ENCODE data around the gene TJP1.
"Not testable (repeated sequence)": the region's sequence is repeated elsewhere in the genome, so short reads cannot be mapped to it uniquely, and the experiment has no call there.

TJP1 gene

GRCh38 chr15:29685156-29686078, 136.9 kb downstream of the TJP1 start:
- no peak for DNase-seq (ENCODE audit: extremely low read depth in 1 of 2, low read depth in 1 of 2)

DNA sequence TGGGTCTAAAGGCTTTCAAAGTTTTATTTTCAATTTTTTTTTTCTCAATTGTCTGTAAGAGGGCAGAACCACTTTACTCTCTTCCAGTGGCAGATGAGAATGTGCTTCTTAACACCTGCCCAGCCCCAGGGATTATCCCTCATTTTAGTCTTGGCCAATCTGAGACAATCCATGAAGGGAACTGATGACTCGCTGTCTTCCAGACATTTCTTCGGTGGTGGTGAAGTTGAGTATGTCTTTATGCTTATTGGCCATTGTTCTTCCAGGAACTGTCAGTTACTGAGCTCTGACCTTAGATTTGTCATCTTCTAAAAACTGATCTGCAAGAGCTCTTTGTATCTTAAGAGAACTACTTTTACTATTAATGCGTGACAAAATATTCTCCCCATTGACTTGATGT, 139.5 kb downstream of the TJP1 start:
- no peak for DNase-seq (ENCODE audit: extremely low read depth in 1 of 2, low read depth in 1 of 2)

- DNase-seq (ENCODE audit: extremely low read depth in 1 of 2, low read depth in 1 of 2): no peak
These were observed 139.9 kb downstream of the TJP1 start for GRCh38 chr15:29682361-29682760.

DNA sequence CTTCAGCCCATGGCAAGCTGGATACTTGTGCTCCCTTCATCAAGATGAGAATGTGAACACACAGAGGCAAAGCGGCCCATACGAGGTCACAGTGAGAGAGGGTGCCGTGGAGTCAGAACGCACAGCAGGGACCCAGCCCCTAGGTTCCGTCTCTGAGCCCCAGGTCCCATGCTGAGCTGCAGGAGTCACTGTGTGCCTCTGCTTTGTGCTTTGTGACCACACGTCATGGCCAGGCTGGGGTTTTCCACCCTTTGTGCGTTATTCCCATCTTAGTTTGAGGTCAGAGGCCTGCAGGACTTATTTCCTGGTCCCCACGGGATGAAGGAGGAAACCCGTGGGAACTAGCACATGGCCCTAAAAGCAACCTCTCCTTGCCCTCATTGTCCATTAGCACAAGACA, 140.3 kb downstream of the TJP1 start:
- DNase-seq (ENCODE audit: extremely low read depth in 1 of 2, low read depth in 1 of 2): no peak

- no peak for DNase-seq (ENCODE audit: extremely low read depth in 1 of 2, low read depth in 1 of 2)
These were observed 141.0 kb downstream of the TJP1 start for GRCh38 chr15:29681166-29681845.

DNA sequence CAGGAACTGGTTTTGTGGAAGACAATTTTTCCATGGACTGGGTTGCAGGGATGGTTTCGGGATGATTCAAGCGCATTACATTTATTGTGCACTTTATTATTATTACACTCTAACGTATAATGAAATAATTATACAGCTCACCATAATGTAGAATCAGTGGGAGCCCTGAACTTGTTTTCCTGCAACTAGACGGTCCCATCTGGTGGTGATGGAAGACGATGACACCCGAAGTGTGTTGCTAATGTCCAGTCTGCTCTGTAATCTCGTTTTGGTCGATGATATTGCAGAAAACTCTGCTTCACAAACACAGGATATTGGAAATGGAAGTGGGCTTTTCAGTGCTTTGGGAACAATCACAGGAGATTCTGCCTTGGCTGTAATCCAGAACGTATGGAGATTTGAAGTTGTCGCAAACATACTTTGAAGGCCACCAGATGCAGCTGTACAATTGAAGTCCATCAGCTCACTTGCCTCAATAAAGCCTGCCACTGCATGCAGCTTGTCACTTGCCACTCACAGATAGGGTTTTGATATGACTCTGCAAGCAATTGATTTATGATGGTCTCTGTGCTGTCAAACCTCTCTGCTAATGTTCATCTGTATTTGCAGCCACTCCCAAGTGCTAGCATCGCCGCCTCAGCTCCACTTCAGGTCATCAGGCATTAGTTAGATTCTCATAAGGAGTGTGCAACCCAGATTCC, 141.7 kb downstream of the TJP1 start:
- no peak for DNase-seq (ENCODE audit: extremely low read depth in 1 of 2, low read depth in 1 of 2)

DNA sequence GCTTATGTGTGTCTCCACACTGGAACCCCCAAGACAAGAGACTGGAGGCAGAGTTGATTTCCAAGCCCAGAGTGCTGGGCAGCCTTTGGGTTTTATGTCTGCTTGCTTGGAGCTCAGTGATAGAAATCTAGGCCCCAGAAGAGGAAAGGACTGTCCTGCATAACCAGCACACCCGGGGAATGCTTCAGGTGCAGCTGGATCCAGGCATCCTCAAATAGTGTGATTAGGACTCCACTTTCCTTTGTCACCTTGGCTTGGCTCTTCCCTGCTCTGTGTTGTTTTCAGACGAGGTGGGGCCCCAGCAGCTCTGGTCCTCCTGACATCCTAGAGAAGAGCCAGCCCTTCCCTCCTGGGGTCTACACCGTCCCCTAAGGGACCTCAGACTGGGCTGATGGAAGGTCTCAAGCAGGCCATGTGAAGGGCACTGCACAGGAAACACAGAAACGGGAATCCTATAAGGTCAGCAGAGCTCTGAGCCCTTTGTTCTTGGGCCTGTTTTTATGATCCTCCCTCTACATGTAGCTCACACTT, 143.7 kb downstream of the TJP1 start:
- no peak for DNase-seq (ENCODE audit: extremely low read depth in 1 of 2, low read depth in 1 of 2)

DNA sequence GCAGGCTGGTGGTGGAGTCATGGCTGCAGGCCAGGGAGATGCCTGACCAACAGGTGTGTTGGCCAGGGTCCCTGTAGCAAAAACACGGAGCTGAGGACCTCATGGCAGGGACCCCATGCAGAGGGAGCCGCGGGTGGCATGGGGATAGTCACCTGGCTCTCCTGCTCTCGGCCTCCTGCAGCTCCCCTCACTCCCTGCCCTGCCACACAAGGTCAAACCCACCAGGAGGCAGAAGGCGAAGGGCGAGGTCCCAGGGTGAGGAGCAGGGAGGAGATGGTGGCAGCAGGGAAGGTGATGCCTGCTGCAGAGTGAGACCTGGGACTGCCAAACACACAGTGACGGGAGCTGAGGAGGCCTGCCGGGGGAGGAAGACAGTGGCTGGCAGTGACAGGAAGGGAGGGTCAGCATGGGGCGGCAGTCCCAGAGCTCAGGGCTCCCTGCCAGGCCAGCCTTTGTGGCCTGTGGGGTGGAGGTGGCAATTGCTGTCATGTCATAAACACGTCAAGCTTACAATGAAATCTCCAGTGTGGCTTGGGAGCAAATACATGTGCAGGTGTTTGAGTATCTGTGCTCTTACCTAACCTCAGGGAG, 144.3 kb downstream of the TJP1 start:
- DNase-seq (ENCODE audit: extremely low read depth in 1 of 2, low read depth in 1 of 2): no peak

GRCh38 chr15:29677455-29677854, 144.8 kb downstream of the TJP1 start:
- DNase-seq (ENCODE audit: extremely low read depth in 1 of 2, low read depth in 1 of 2): no peak

DNA sequence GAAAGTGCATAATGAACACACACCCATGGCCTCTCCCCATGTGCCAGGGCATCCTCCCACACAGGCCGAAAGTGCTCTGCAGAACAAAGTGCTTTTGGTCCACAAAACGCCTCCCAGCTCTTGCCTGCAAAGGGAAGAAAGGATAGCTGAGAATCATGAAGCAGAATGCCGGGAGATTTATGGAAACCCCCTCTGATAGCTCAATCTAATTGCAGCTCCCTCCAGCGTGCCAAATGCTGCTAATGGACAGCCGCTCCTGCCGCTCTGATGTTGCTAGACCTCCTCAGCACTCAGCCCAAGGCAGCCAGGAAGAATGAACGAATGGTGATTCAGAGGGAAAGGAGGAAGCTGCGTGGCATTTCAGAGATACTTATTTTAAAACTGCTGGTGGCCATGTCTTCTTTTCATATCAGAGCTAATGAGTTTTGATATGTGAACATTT, 145.3 kb downstream of the TJP1 start:
- DNase-seq (ENCODE audit: extremely low read depth in 1 of 2, low read depth in 1 of 2): no peak

GRCh38 chr15:29676374-29676960, 145.8 kb downstream of the TJP1 start:
- not testable (repeated sequence) for DNase-seq (ENCODE audit: extremely low read depth in 1 of 2, low read depth in 1 of 2)

- no peak for DNase-seq (ENCODE audit: extremely low read depth in 1 of 2, low read depth in 1 of 2)
These were observed 146.4 kb downstream of the TJP1 start for GRCh38 chr15:29675791-29676301.

DNA sequence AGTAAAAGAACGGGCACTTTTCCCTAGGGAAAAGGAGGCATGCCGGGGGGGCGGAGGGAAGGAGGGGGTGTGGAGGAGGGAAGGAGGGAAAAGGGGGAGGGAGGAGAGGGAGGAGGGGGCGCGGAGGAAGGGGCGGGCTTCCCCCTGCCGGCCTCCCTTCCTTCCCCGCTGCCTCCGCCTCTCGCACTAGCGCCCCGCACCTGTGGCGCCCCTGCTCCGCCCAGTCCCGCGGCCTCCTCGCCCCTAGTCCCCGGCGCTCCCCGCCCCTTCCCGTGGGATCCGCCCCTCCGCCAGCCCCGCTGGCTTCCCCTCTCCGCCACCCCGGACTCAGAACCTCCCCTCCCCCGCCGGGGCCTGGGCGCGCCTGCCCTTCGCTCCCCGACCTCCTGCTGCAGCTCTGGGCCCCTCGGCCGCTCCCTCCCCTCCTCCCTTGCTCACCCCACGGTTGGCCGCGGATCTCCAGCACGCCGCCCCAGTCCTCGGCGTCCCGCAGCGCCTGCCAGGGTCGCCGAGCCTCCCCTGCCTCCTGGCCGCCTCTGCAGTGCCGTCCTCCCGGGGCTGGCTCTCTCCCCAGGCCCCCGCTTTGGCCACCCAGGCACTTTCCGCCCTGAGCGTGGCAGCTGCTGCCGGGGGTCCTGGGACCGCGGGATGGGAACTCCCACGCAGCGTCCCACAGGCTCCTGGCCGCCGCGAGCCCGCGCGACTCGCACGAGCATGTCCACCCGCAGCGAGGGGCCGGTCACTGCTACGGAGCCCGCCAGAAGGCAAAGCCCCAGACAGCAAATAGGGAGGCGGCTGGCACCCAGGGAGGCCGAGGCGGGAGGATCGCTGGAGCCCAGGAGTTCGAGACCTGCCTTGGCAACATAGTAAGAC, 147.4 kb downstream of the TJP1 start:
- no peak for DNase-seq (ENCODE audit: extremely low read depth in 1 of 2, low read depth in 1 of 2)

- no peak for DNase-seq (ENCODE audit: extremely low read depth in 1 of 2, low read depth in 1 of 2)
These were observed 149.1 kb downstream of the TJP1 start for GRCh38 chr15:29672923-29673809.

DNA sequence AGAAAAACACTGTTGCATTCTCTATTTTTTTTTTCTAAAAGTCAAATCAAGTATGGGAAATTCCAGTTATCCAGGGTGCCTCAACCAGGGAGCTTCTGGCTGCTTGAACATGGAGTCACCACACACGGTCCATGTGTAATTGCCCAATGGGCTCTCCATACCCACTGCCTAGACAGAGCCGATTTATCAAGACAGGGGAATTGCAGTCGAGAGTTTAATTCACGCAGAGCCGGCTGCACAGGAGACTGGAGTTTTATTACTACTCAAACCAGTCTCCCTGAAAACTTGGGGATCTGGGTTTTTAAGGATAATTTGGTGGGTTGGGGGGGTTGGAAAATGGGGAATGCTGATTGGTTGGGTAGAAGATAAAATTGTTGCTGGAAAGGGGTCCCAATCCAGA, 149.8 kb downstream of the TJP1 start:
- DNase-seq (ENCODE audit: extremely low read depth in 1 of 2, low read depth in 1 of 2): no peak

- not testable (repeated sequence) for DNase-seq (ENCODE audit: extremely low read depth in 1 of 2, low read depth in 1 of 2)
These were observed 150.2 kb downstream of the TJP1 start for GRCh38 chr15:29672046-29672445.

GRCh38 chr15:29670998-29671981, 151.0 kb downstream of the TJP1 start:
- no peak for DNase-seq (ENCODE audit: extremely low read depth in 1 of 2, low read depth in 1 of 2)
